BE2C (cell line): ENCODE results near the gene RELL2.

ENCODE experiments used
- DNase-seq: peaks from one replicate; pipeline ENCODE4 v3.0.0-alpha.2; 2020
- H3K27me3 ChIP-seq: fragments of 250-450 bp; sonication (Bioruptor Pico); 2 replicates; pipeline ENCODE4 v1.5.1; 2020; ENCODE audit warnings: mild to moderate bottlenecking
- H3K36me3 ChIP-seq: fragments of 250-450 bp; sonication (Bioruptor Pico); 2 replicates; pipeline ENCODE4 v1.5.1; 2020; ENCODE audit warnings: mild to moderate bottlenecking
- H3K4me1 ChIP-seq: fragments of 250-450 bp; sonication (Bioruptor Pico); 2 replicates; pipeline ENCODE4 v1.5.1; 2020
- H3K4me3 ChIP-seq: 2 replicates; pipeline ENCODE4 v1.5.1; 2011; ENCODE audit warnings: low read depth, low read length
- H3K9me3 ChIP-seq: fragments of 250-450 bp; sonication (Bioruptor Pico); 2 replicates; pipeline ENCODE4 v1.5.1; 2020
- CTCF ChIP-seq: IDR thresholded peaks from 2 replicates; pipeline ENCODE4 v1.5.1; 2012; ENCODE audit warnings: mild to moderate bottlenecking, low read depth, low read length

Gene RELL2

GRCh38 chr5:141681295-141681694 is 44.5 kb downstream of the RELL2 start:
- Histone ChIP-seq H3K36me3 (peaks cover 11% of the 10 kb centered on the region; the same call in 1 of the 2 replicates), H3K4me3 (peak overlapping the region; percentile 71), H3K9me3 (no peaks in the 10 kb centered on the region), H3K4me1 (peaks cover 11% of the 10 kb centered on the region), H3K27me3 (no peaks in the 10 kb centered on the region)
- TF ChIP-seq CTCF: no peak
- DNase-seq: no peak

- H3K9me3 ChIP-seq: no peaks in the 10 kb centered on the region
- no peaks in the 10 kb centered on the region for H3K27me3 ChIP-seq
- TF ChIP-seq CTCF: no peak
- H3K4me3 ChIP-seq: peak within 1 kb of the TSS; percentile 71
- peaks cover 11% of the 10 kb centered on the region for H3K4me1 ChIP-seq
- peaks cover 11% of the 10 kb centered on the region; the same call in 1 of the 2 replicates for H3K36me3 ChIP-seq
- DNase-seq: peak; percentile 85
Observed at GRCh38 chr5:141681695-141682641, 45.2 kb downstream of the RELL2 start, which contains the start of gene ARAP3. Gene ARAP3, minus strand, starts transcription at chr5:141682230. Its CDS starts 1,744 bp downstream, at chr5:141680486.

GRCh38 chr5:141683596-141684141 is 46.9 kb downstream of the RELL2 start:
- no peak for DNase-seq
- Histone ChIP-seq H3K9me3 (no peaks in the 10 kb centered on the region), H3K4me1 (peaks cover 11% of the 10 kb centered on the region), H3K36me3 (peaks cover 10% of the 10 kb centered on the region; the same call in 1 of the 2 replicates), H3K27me3 (no peaks in the 10 kb centered on the region), H3K4me3 (no peak overlapping the region)
- no peak for TF ChIP-seq CTCF

GRCh38 chr5:141685591-141685990 is 48.8 kb downstream of the RELL2 start:
- DNase-seq: no peak
- TF ChIP-seq CTCF: no peak
- Histone ChIP-seq H3K4me3 (no peak overlapping the region), H3K36me3 (no peaks in the 10 kb centered on the region), H3K9me3 (no peaks in the 10 kb centered on the region), H3K27me3 (no peaks in the 10 kb centered on the region), H3K4me1 (peaks cover 6% of the 10 kb centered on the region)

GRCh38 chr5:141686648-141687416 is 50.0 kb downstream of the RELL2 start:
- H3K27me3 ChIP-seq: no peaks in the 10 kb centered on the region
- no peaks in the 10 kb centered on the region for H3K9me3 ChIP-seq
- H3K4me1 ChIP-seq: no peaks in the 10 kb centered on the region; the same call in none of the 2 replicates
- TF ChIP-seq CTCF: no peak
- no peak for DNase-seq
- H3K36me3 ChIP-seq: no peaks in the 10 kb centered on the region
- no peak overlapping the region for H3K4me3 ChIP-seq
